IPS DF 6.9 (cell line): Measurements from ENCODE around the gene SNRNP48.

Experiments
- DNase-seq: peaks from one replicate; pipeline ENCODE4 v3.0.0-alpha.2; 2013; ENCODE audit warnings: low read depth, low spot score
- H3K27ac ChIP-seq: one replicate; pipeline ENCODE4 v1.5.1; 2013; ENCODE audit warnings: low read length, control low read depth
- H3K27me3 ChIP-seq: 2 replicates; pipeline ENCODE4 v1.6.1; 2013; ENCODE audit warnings: mild to moderate bottlenecking, low read length; ENCODE audit not compliant: control insufficient read depth, insufficient read depth
- H3K36me3 ChIP-seq: 2 replicates; pipeline ENCODE4 v1.6.1; 2013; ENCODE audit warnings: low read length; ENCODE audit not compliant: control insufficient read depth, insufficient read depth
- H3K4me1 ChIP-seq: 2 replicates; pipeline ENCODE4 v1.6.1; 2013; ENCODE audit warnings: low read length; ENCODE audit not compliant: control insufficient read depth, insufficient read depth
- H3K4me3 ChIP-seq: 2 replicates; pipeline ENCODE4 v1.5.1; 2013; ENCODE audit warnings: mild to moderate bottlenecking, low read length
- H3K9me3 ChIP-seq: 2 replicates; pipeline ENCODE4 v1.6.1; 2013; ENCODE audit warnings: low read length, inconsistent platforms; ENCODE audit not compliant: control insufficient read depth, insufficient read depth
- WGBS: extraction: QIAGEN DNeasy Blood & Tissue Kit; methylation state at CpG from one replicate; pipeline ENCODE4 v1.1.7; 2013; ENCODE audit warnings: mixed read lengths, missing lambda C conversion rate; ENCODE audit not compliant: insufficient read length, insufficient coverage; 5-methylcytosine and 5-hydroxymethylcytosine counted together

Gene SNRNP48

GRCh38 chr6:7559196-7559595 is 30.8 kb upstream of the SNRNP48 start:
- DNase-seq, result no peak
- no CpG with 5 or more reads among the region's 6 CpGs for WGBS
- no peak overlapping the region for H3K4me3 ChIP-seq
- H3K27me3 ChIP-seq, result no peaks in the 10 kb centered on the region
- H3K36me3 ChIP-seq, result peaks cover 8% of the 10 kb centered on the region; the same call in 1 of the 2 replicates
- no peaks in the 10 kb centered on the region for H3K4me1 ChIP-seq
- H3K9me3 ChIP-seq, result no peaks in the 10 kb centered on the region
- no peak overlapping the region for H3K27ac ChIP-seq

GRCh38 chr6:7559651-7560385 is 30.2 kb upstream of the SNRNP48 start:
- Histone ChIP-seq H3K4me1 (no peaks in the 10 kb centered on the region), H3K36me3 (peaks cover 8% of the 10 kb centered on the region; the same call in 1 of the 2 replicates), H3K27me3 (no peaks in the 10 kb centered on the region), H3K9me3 (no peaks in the 10 kb centered on the region), H3K4me3 (no peak overlapping the region), H3K27ac (no peak overlapping the region)
- no CpG with 5 or more reads among the region's 2 CpGs for WGBS
- no peak for DNase-seq

- H3K27ac ChIP-seq, result no peak overlapping the region
- no peak overlapping the region for H3K4me3 ChIP-seq
- no peaks in the 10 kb centered on the region for H3K27me3 ChIP-seq
- peaks cover 11% of the 10 kb centered on the region; the same call in 1 of the 2 replicates for H3K36me3 ChIP-seq
- no peaks in the 10 kb centered on the region for H3K9me3 ChIP-seq
- WGBS, result no CpG with 5 or more reads among the region's 19 CpGs
- DNase-seq, result no peak
- no peaks in the 10 kb centered on the region for H3K4me1 ChIP-seq
These were observed 28.6 kb upstream of the SNRNP48 start for GRCh38 chr6:7561153-7561964.

GRCh38 chr6:7562769-7563168 is 27.2 kb upstream of the SNRNP48 start:
- Histone ChIP-seq H3K4me3 (no peak overlapping the region), H3K4me1 (no peaks in the 10 kb centered on the region), H3K36me3 (peaks cover 19% of the 10 kb centered on the region; the same call in 1 of the 2 replicates), H3K27ac (no peak overlapping the region), H3K27me3 (no peaks in the 10 kb centered on the region), H3K9me3 (no peaks in the 10 kb centered on the region)
- no CpG with 5 or more reads among the region's 4 CpGs for WGBS
- DNase-seq, result no peak

GRCh38 chr6:7566107-7566506 is 23.9 kb upstream of the SNRNP48 start:
- no peaks in the 10 kb centered on the region for H3K4me1 ChIP-seq
- peaks cover 22% of the 10 kb centered on the region; the same call in 1 of the 2 replicates for H3K36me3 ChIP-seq
- H3K27ac ChIP-seq, result no peak overlapping the region
- no peaks in the 10 kb centered on the region for H3K27me3 ChIP-seq
- H3K4me3 ChIP-seq, result no peak overlapping the region
- H3K9me3 ChIP-seq, result no peaks in the 10 kb centered on the region
- whole genome bisulfite sequencing, result no CpG with 5 or more reads among the region's 2 CpGs
- no peak for DNase-seq

GRCh38 chr6:7566617-7567173 is 23.3 kb upstream of the SNRNP48 start:
- no peaks in the 10 kb centered on the region for H3K27me3 ChIP-seq
- DNase-seq, result no peak
- WGBS, result no CpG with 5 or more reads among the region's 4 CpGs
- H3K36me3 ChIP-seq, result peaks cover 26% of the 10 kb centered on the region; the same call in 1 of the 2 replicates
- no peak overlapping the region for H3K27ac ChIP-seq
- no peaks in the 10 kb centered on the region for H3K9me3 ChIP-seq
- H3K4me1 ChIP-seq, result no peaks in the 10 kb centered on the region
- no peak overlapping the region for H3K4me3 ChIP-seq

- DNase-seq, result no peak
- H3K4me3 ChIP-seq, result no peak overlapping the region
- no peaks in the 10 kb centered on the region for H3K4me1 ChIP-seq
- no peaks in the 10 kb centered on the region for H3K27me3 ChIP-seq
- WGBS, result no CpG with 5 or more reads among the region's 3 CpGs
- no peak overlapping the region for H3K27ac ChIP-seq
- H3K36me3 ChIP-seq, result peaks cover 32% of the 10 kb centered on the region; the same call in 1 of the 2 replicates
- H3K9me3 ChIP-seq, result no peaks in the 10 kb centered on the region
These were observed 22.0 kb upstream of the SNRNP48 start for GRCh38 chr6:7568021-7568420.

GRCh38 chr6:7569082-7569481 is 20.9 kb upstream of the SNRNP48 start:
- WGBS, result no CpG with 5 or more reads among the region's 13 CpGs

GRCh38 chr6:7572213-7572943 is 17.6 kb upstream of the SNRNP48 start:
- no peak for DNase-seq
- no CpG with 5 or more reads among the region's 9 CpGs for WGBS
- no peaks in the 10 kb centered on the region for H3K27me3 ChIP-seq
- H3K4me1 ChIP-seq, result no peaks in the 10 kb centered on the region
- H3K36me3 ChIP-seq, result peaks cover 26% of the 10 kb centered on the region; the same call in 1 of the 2 replicates
- no peak overlapping the region for H3K27ac ChIP-seq
- H3K9me3 ChIP-seq, result no peaks in the 10 kb centered on the region
- H3K4me3 ChIP-seq, result no peak overlapping the region

More at GRCh38 chr6:7569082-7569481, 20.9 kb upstream of the SNRNP48 start:
- Histone ChIP-seq H3K27me3 (no peaks in the 10 kb centered on the region), H3K36me3 (peaks cover 32% of the 10 kb centered on the region; the same call in 1 of the 2 replicates), H3K4me1 (no peaks in the 10 kb centered on the region), H3K9me3 (no peaks in the 10 kb centered on the region), H3K4me3 (no peak overlapping the region), H3K27ac (no peak overlapping the region)
- DNase-seq, result no peak

- DNase-seq, result no peak
- no CpG with 5 or more reads among the region's 2 CpGs for WGBS
These were observed 15.5 kb upstream of the SNRNP48 start for GRCh38 chr6:7574500-7574899.

More at GRCh38 chr6:7574500-7574899, 15.5 kb upstream of the SNRNP48 start:
- Histone ChIP-seq H3K4me3 (no peak overlapping the region), H3K36me3 (peaks cover 24% of the 10 kb centered on the region; the same call in 1 of the 2 replicates), H3K27ac (no peak overlapping the region), H3K4me1 (no peaks in the 10 kb centered on the region), H3K9me3 (no peaks in the 10 kb centered on the region), H3K27me3 (no peaks in the 10 kb centered on the region)
